GM12875 (cell line): ENCODE measurements around the gene SLIT3.

Experiments
- H3K4me3 ChIP-seq: one replicate; pipeline ENCODE4 v1.5.1; 2011; ENCODE audit warnings: low read depth, low read length, control low read depth
- TF ChIP-seq, protein P1 (sequence below): IDR thresholded peaks from 2 replicates; pipeline ENCODE4 v1.5.1; 2011; ENCODE audit warnings: low read depth, mild to moderate bottlenecking, control low read depth, inconsistent platforms, low read length, moderate library complexity, borderline replicate concordance; ENCODE audit not compliant: insufficient read depth

Gene SLIT3

DNA sequence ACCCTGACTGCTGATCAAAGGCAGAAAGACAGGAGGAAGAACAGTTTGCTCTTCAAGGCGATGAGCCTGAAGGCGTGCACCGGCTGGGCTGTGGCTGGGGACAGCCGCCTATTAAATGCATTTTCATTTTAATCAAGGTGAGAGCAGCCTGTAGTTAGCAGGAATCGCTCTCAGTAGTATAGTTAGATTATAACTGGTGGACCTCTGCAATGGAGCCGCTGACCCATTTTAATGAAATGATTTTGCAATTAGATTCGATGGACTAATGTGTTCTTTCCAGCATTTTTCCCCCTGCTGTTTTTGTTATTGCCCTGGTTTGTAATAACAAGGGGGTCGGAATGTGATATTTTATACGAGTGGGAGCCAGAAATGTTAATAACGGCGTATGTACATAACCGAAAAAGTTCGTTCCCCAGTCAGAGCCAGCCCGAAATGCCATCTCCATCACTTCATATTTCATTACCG, 535.8 kb downstream of the SLIT3 start:
- TF ChIP-seq, protein P1, sequence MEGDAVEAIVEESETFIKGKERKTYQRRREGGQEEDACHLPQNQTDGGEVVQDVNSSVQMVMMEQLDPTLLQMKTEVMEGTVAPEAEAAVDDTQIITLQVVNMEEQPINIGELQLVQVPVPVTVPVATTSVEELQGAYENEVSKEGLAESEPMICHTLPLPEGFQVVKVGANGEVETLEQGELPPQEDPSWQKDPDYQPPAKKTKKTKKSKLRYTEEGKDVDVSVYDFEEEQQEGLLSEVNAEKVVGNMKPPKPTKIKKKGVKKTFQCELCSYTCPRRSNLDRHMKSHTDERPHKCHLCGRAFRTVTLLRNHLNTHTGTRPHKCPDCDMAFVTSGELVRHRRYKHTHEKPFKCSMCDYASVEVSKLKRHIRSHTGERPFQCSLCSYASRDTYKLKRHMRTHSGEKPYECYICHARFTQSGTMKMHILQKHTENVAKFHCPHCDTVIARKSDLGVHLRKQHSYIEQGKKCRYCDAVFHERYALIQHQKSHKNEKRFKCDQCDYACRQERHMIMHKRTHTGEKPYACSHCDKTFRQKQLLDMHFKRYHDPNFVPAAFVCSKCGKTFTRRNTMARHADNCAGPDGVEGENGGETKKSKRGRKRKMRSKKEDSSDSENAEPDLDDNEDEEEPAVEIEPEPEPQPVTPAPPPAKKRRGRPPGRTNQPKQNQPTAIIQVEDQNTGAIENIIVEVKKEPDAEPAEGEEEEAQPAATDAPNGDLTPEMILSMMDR = no peak
- no peak overlapping the region for H3K4me3 ChIP-seq

DNA sequence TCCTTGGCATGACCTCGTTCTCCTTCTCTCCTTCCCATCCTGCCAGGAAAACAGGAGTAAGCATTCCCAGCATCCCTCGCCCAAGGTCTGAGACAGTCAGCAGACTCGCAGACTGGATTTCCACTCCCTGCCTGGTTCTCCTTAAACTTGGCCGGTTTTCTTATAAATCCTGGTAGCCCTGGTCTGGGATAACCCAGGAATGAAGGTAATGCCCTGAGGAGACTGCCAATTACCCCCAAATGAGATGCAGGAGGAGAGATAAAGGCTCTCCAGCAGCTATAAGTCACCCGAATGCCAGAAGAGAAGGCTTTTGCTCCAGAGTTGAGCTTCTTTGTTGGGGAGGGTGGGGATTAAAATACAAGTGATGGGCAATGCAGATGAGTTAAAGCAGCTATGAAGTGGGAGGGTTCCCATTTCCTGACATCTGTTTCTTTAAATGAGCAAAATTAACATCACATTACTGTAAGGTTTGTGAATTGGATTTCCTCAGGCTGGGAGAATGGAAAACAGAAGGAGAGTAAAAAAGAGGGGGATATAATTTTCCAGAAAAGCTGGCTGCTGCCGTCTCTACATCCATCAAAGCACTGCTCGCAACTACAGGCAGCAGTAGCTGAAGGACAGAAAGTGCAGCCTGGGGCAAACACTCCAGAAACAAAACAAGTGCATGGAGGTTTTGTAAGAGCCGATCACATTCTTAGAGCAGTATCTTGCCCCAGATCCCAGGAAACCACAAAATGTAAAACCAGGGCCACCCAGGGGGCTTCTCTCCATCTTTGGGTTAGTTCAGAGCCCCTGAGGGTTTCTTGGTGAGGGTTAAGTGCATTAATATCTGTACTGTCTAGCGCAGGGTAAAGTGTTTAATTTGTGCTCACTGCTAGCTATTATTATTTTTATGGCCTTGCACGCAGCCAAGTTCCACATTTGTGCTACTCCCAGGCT, 544.2 kb downstream of the SLIT3 start:
- TF ChIP-seq, protein P1 = no peak
- no peak overlapping the region for H3K4me3 ChIP-seq

DNA sequence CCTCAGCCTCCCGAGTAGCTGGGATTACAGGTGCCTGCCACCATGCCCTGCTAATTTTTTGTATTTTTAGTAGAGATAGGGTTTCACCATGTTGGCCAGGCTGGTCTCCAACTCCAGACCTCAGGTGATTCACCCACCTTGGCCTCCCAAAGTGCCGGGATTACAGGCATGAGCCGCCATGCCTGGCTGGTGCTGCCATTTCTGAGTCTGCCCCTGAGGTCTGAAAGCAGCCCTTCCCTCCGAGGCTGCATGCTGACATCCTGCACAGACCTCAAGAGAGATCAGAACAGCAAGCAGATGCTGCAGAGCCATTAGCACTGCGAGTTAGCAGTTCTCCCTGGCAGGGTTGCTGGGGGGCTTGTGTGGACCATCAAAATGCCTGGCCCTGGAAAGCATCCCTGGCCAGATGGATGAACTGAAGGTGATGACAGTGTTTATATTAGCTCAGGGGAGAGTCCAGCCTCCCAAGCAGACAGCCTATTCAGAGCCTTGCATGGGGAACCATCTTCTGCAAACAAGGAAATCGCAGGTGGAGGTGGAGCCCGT, 545.3 kb downstream of the SLIT3 start:
- no peak overlapping the region for H3K4me3 ChIP-seq
- TF ChIP-seq, protein P1 = no peak

DNA sequence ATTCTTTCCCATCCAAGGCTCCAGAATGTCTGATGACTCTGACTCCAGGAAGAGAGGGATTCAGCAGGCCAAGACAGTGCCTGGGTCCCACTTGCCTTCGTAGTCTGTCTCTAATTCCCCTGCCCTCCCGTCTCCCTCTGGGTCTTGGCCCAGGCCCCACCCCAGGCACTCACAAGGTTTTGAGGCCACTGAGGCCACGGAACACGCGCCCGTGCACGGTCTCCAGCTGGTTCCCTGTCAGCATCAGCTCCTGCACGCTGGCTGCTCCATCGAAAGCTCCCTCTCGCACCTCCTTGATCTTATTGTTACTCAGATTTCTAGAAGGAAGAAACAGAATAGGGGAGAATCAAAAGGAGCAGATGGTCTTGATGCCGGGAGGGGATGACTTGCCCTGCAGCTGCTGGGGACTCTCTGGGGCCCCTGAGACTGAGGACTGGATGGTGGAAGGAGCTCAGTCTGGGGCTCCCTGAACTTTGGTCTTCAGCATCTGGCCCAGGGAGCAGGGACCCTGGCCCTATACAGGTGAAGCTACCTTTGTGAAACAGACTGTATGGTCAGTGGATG, 547.2 kb downstream of the SLIT3 start:
- no peak overlapping the region for H3K4me3 ChIP-seq
- TF ChIP-seq, protein P1 = no peak

DNA sequence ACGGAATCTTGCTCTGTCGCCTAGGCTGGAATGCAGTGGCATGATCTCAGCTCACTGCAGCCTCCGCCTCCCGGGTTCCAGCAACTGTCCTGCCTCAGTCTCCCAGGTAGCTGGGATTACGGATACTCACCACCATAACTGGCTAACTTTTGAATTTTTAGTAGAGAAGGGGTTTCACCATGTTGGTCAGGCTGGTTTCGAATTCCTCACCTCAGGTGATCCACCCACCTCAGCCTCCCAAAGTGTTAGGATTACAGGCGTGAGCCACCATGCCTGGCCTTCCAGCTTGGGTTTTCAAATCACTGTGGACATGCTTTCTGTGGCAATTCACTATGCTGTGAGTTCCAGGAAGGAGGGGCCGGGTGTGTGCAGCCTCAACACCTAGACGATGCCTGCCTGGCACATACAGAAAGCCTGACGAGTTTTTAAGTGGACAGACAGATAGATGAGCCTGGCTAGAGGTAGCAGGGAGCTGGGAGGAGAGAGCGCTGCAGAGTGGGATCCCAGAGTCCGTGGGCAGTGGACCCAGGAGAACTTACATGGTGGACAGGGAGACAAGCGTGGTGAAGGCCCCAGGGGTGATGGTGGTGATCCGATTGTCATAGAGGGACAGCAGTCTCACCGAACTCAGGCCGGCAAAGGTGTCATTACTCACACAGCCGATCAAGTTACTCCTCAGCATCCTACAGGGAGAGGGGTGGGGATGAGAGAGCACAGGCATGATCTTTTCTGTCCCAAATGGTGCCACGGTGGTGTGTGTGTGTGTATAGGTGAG, 548.3 kb downstream of the SLIT3 start:
- TF ChIP-seq, protein P1 = no peak
- H3K4me3 ChIP-seq = no peak overlapping the region

DNA sequence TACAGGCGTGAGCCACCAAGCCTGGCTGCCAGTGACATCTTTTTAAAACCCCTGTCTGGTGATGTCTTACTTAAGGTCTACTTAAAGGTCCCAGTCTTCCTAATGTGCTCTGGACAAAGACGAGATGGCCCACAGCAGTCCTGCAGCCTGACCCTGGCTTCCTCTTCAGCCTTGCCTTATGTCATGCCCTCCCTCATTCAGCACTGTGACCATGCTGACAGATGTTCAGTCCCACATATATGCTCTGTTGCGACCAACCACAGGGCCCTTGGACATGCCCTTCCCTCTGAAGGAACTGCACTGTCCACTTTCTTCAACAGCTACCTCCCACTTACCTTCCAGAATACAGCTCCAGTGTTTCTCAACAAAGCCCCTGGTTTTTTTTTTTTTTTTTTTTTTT, 548.9 kb downstream of the SLIT3 start:
- TF ChIP-seq, protein P1 = no peak
- no peak overlapping the region for H3K4me3 ChIP-seq
